Posterior vena cava (tissue), 2 donors: ENCODE results near the gene ADGRL2. TPM values are rescaled to one million over a fixed set of nuclear protein-coding genes. Genes with fewer than 3 reads are reported as not detected.

ENCODE experiments used
- DNase-seq: peaks from one replicate; pipeline ENCODE4 v3.0.0-alpha.2; 2020; ENCODE audit warnings: low spot score
- intact Hi-C, 2 donors: fragments of 100-400 bp; cut with DNase I; formaldehyde crosslinking; loops; one replicate each; pipeline versions ENCODE4 v1.14.1 to v1.14.2; 2022 to 2023
- total RNA-seq, 2 donors: library from RNA; stranded (reverse); fragmentation: NEBNext Ultra II Directional; extraction: Animal tissue kit (Norgen Biotek cat#: 25700); gene quantifications; one replicate each; pipeline ENCODE4 v1.2.1, GENCODE V29; 2021
- donor health status: DM: yes; HTN: yes; CAD: no.
- donor health status: DM: yes; HTN: yes; CAD: no.

ADGRL2 gene
- total RNA-seq, 2 donors from 2014 or later, result 40.6 to 58.9 TPM

DNA sequence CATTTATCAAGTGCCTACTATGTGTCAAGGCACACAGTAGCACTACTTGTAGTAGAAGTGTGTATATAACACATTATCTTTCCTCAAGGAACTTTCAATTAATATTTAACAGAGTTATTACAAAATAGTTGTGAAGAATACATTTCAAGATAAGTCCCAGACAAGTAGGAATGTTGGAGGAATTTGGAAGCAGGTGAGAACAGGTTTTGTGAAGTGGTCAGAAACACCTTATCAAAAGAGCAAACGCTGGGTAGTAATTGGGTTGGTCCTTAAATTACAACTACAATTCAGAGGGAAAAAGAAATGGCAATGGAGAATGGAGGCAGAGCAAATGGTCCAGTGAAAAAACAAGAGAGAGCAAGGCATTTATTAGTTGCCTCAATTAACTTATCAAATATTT, 218.8 kb downstream of the ADGRL2 start:
- intact Hi-C loops, result no loop called here
- DNase-seq, result no peak

DNA sequence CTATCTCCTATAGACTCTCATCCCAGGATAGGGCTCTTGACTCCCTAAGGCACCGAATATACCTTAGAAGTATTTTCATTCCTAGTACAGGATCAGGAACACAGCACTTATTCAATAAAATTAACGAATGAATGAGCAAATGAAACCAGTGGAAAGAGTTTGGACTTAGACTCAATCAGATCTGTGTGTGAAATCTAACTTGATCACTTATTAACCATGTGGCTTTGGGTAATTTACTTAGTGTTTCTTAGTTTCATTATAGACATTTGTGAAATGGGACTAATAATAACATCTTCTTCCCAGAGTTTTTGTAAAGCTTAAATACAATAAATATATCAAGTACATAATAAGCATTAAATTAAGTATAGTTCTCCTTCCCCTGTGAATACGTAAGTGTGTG, 230.1 kb downstream of the ADGRL2 start:
- intact Hi-C loops, result no loop called here
- DNase-seq, result no peak

DNA sequence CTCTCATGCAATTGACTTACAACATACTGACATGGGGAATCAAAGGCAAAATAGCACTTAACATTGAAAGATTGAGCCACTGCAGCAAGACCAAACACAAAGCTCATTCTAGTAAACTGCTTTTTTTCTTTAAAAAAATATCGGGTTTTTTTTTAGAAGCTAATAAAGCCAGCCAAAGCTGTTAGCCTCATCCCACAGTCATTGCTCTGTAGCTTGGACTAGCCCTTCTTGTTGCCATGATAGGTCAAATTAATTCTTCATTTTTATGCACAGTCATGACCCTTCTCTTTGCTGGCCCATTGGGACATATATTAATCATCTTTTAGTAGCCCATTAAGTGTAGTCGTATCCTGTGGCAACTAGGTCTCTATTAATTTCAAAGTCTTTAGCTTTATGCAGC, 231.3 kb downstream of the ADGRL2 start:
- no peak for DNase-seq
- intact Hi-C loops, result no loop called here

DNA sequence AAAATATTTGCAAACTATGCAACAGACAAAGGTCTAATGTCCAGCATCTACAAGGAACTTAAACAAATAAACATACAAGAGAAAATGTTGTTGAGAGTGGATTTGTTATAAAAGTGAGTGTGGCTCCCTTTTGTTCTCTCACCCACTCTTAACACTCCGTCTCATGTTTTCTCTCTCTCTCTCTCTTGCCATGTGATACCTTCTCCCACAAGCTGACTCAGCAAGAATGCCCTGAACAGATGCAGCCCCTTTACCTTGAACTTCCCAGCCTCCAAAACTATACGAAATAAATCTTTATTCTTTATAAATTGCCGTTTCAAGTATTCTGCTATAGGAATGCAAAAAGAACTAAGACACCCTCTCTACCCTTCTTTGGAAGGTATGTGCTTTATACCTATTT, 234.1 kb downstream of the ADGRL2 start:
- DNase-seq, result no peak

More for the DNA sequence above, 234.1 kb downstream of the ADGRL2 start:
- intact Hi-C loops, result no loop called here
